IPS DF 6.9 (cell line): Measurements from ENCODE around the gene CDK5.

ENCODE experiments used
- DNase-seq: peaks from one replicate; pipeline ENCODE4 v3.0.0-alpha.2; 2013; ENCODE audit warnings: low read depth, low spot score
- H3K27ac ChIP-seq: one replicate; pipeline ENCODE4 v1.5.1; 2013; ENCODE audit warnings: low read length, control low read depth
- H3K27me3 ChIP-seq: 2 replicates; pipeline ENCODE4 v1.6.1; 2013; ENCODE audit warnings: mild to moderate bottlenecking, low read length; ENCODE audit not compliant: control insufficient read depth, insufficient read depth
- H3K36me3 ChIP-seq: 2 replicates; pipeline ENCODE4 v1.6.1; 2013; ENCODE audit warnings: low read length; ENCODE audit not compliant: control insufficient read depth, insufficient read depth
- H3K4me1 ChIP-seq: 2 replicates; pipeline ENCODE4 v1.6.1; 2013; ENCODE audit warnings: low read length; ENCODE audit not compliant: control insufficient read depth, insufficient read depth
- H3K4me3 ChIP-seq: 2 replicates; pipeline ENCODE4 v1.5.1; 2013; ENCODE audit warnings: mild to moderate bottlenecking, low read length
- H3K9me3 ChIP-seq: 2 replicates; pipeline ENCODE4 v1.6.1; 2013; ENCODE audit warnings: low read length, inconsistent platforms; ENCODE audit not compliant: control insufficient read depth, insufficient read depth
- WGBS: extraction: QIAGEN DNeasy Blood & Tissue Kit; methylation state at CpG from one replicate; pipeline ENCODE4 v1.1.7; 2013; ENCODE audit warnings: mixed read lengths, missing lambda C conversion rate; ENCODE audit not compliant: insufficient read length, insufficient coverage; 5-methylcytosine and 5-hydroxymethylcytosine counted together

The CDK5 gene

DNA sequence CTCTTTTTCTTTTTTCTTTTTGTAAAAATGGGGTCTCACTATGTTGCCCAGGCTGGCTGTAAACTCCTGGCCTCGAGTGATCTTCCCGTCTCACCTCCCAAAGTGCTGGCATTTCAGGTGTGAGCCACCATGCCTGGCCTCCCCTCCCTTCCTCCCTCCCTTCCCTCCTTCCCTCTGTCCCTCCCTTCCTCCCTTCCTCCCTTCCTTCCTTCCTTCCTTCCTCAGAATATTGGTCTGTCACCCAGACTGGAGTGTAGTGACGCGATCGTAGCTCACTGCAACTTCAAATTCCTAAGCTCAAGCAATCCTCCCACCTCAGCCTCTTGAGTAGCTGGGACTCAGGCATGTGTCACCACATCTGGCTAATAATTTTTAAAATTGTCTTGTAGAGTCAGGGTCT lies 37.0 kb upstream of the CDK5 start:
- no peak for DNase-seq
- Histone ChIP-seq H3K4me1 (no peaks in the 10 kb centered on the region), H3K36me3 (no peaks in the 10 kb centered on the region)

DNA sequence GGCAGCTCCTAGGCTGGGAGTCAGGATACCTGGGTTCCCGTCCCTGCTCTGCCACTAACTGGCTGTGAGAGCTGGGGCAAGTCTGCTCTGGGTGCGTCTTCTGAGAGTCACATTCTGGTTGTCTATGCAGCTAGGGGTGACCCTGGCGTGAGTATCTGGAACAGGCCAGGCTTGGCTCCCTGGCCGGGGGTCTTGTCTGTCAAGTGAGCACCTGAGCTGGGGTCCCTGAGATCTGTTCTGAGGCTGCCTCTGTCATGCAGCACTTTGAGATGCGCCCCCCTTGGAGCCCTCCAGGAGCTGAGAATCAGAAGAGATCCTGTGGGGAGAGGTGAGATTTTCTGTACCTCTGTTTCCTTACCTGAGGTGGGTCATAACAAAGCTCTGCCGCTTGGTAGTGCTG lies 36.1 kb upstream of the CDK5 start:
- Histone ChIP-seq H3K27ac (no peak overlapping the region), H3K4me1 (peaks cover 2% of the 10 kb centered on the region; the same call in 1 of the 2 replicates), H3K4me3 (no peak overlapping the region), H3K9me3 (no peaks in the 10 kb centered on the region), H3K36me3 (no peaks in the 10 kb centered on the region), H3K27me3 (no peaks in the 10 kb centered on the region)
- WGBS: no CpG with 5 or more reads among the region's 6 CpGs
- DNase-seq: no peak

More for the DNA sequence above, 37.0 kb upstream of the CDK5 start:
- Histone ChIP-seq H3K9me3 (no peaks in the 10 kb centered on the region), H3K27ac (no peak overlapping the region), H3K4me3 (no peak overlapping the region), H3K27me3 (no peaks in the 10 kb centered on the region)
- WGBS: no CpG with 5 or more reads among the region's 5 CpGs

DNA sequence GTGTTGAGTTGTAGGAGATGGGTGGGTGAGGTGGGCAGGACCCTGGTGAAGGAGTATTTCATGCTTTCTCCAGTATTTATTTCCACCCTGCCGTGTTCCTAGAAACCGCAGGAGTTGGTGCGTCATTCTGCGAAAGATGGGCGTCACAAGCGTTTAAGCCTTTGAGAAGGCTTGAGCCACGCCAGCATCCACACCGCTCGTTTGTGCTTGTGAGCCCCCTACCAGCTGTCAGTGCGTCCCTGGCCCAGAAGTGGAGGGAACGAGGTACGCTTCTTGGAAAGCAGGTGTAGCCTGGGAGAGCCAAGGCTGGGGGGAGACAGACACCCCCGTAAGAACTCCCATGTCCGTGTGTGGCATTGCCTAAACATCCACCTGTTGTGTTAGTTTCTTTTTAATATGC lies 34.3 kb upstream of the CDK5 start:
- no peak for DNase-seq
- no CpG with 5 or more reads among the region's 14 CpGs for WGBS
- H3K27ac ChIP-seq: no peak overlapping the region
- no peaks in the 10 kb centered on the region for H3K36me3 ChIP-seq
- H3K27me3 ChIP-seq: peaks cover 3% of the 10 kb centered on the region; the same call in 1 of the 2 replicates
- H3K4me1 ChIP-seq: peaks cover 7% of the 10 kb centered on the region; the same call in 1 of the 2 replicates
- no peaks in the 10 kb centered on the region for H3K9me3 ChIP-seq
- H3K4me3 ChIP-seq: no peak overlapping the region

DNA sequence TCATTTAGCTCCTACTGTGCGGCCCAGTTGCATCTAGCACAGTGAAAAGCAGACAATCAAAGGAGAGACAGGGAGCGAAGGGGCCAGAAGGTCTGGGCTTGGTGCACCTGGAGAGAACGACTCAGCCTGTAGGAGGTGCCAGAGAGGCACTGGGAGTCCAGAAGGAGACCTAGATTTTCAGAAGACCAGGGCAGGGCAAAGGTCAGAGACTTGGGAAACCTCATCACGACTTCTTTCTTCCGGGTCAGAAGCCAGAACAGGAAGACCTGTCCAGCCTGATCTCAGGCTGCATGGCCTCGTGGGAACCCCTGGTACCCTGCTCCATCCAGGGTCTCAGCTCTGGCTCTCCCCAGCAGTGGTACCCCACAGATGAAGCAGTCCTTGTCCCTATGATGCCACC lies 33.7 kb upstream of the CDK5 start:
- peaks cover 3% of the 10 kb centered on the region; the same call in 1 of the 2 replicates for H3K27me3 ChIP-seq
- no CpG with 5 or more reads among the region's 6 CpGs for WGBS
- no peak overlapping the region for H3K27ac ChIP-seq
- DNase-seq: no peak
- H3K4me3 ChIP-seq: no peak overlapping the region
- H3K9me3 ChIP-seq: no peaks in the 10 kb centered on the region
- no peaks in the 10 kb centered on the region for H3K36me3 ChIP-seq
- H3K4me1 ChIP-seq: peaks cover 7% of the 10 kb centered on the region; the same call in 1 of the 2 replicates

DNA sequence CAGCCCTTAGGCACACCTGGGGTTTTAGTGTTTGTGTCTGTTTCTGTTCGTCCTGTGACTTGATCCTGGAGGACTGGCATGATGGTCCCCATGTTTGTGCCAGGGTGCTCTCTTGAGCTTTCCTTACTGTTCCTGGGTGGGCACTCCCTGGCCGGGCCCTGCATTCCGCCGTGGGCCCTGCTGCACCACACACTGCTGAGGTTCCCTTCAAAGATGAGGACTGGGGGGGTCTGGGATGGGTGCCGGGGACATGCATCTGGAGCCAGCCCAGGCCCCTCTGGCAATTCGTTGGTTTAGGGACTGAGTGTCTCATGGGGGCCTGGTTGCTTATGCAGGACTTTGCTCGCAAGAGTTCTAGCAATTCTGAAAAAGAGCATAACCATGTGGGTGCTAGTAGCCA lies 33.3 kb upstream of the CDK5 start:
- Histone ChIP-seq H3K4me1 (peaks cover 7% of the 10 kb centered on the region; the same call in 1 of the 2 replicates), H3K36me3 (no peaks in the 10 kb centered on the region), H3K4me3 (no peak overlapping the region), H3K27ac (no peak overlapping the region), H3K9me3 (no peaks in the 10 kb centered on the region), H3K27me3 (peaks cover 3% of the 10 kb centered on the region; the same call in 1 of the 2 replicates)
- DNase-seq: no peak
- no CpG with 5 or more reads among the region's 7 CpGs for WGBS

DNA sequence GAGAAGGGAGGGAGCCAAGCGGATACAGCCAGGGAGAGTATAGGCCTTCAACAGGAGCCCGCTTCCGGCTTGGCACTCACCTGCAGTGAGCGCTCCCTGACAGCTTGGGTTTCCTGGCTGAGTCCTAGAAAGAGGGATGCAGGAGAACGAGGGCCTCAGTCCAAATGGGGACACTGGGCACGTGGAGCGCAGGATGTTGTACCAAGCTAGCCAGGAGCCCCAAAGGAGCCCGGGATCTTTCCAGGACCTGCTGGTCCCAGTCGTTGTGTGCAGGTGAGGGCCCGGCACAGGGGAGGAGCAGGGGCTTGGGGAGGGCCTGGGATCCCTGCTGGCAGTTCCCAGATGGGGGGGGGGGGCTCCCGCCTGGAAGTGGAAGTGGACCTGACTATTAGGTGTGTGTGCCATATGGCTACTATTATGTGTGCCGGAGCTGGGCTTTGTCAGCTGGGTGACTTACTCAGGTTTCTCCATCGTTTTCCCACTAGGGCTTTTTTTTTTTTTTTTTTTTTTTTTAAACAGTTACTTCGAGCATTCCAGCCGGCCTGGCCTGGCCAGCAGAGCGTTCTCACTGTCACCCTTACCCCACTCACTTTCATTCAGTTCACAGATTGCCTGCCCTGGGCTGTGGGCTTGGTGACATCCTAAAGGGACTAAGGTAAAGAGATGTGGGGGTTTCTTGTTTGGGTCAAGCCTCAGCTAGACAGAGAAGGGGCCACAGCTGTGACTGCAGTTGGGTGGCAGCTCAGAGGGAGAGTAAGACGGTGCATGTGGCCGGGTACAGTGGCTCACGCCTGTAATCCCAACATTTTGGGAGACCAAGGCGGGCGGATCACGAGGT lies 32.4 kb upstream of the CDK5 start:
- no CpG with 5 or more reads among the region's 22 CpGs for WGBS
- Histone ChIP-seq H3K27ac (no peak overlapping the region), H3K9me3 (no peaks in the 10 kb centered on the region), H3K36me3 (no peaks in the 10 kb centered on the region), H3K27me3 (peaks cover 3% of the 10 kb centered on the region; the same call in 1 of the 2 replicates), H3K4me1 (peaks cover 10% of the 10 kb centered on the region; the same call in 1 of the 2 replicates), H3K4me3 (no peak overlapping the region)
- DNase-seq: no peak

DNA sequence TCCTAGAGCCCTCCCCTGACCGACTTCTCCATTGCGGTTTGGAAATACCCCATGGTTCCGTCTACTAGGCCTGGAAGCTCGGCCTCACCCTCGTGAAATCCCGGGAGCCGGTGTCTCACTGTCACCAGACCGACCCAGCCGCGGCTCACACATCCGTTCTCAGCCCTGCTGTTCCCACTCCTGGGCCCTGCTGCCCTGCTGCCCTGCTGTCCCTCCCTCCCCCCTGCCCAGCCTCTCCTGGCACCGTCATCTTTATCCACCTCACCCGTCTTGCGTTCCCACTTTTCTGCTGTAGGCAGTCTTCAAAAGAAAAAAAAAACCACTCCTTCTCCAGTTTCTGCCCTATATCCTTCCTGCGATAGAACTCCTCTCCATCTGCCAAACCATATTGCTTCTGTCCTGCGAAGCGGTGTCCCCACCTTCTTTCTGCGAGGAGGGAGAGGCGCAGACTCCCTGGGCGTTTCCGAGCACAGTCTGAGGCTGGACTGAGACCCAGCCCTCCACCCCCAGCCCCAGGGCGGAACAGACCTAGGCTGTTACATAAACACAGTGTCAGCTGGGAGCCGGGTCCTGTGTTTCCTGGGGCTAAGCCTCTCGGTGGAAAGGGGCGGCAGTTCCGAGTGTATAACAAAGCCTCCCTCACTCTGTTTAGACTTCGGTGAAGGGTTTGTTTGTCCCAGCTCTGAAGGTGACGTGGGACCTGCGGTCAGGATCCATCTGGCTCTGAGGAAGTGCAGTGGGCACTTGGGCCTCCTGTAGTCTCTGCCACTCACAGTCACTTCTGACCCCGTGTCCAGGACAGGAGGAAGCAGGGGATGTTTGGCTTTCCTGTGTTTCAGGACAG lies 31.4 kb upstream of the CDK5 start:
- Histone ChIP-seq H3K36me3 (no peaks in the 10 kb centered on the region), H3K27me3 (peaks cover 3% of the 10 kb centered on the region; the same call in 1 of the 2 replicates), H3K27ac (no peak overlapping the region), H3K4me1 (peaks cover 10% of the 10 kb centered on the region; the same call in 1 of the 2 replicates), H3K9me3 (no peaks in the 10 kb centered on the region), H3K4me3 (no peak overlapping the region)
- no CpG with 5 or more reads among the region's 30 CpGs for WGBS
- no peak for DNase-seq

DNA sequence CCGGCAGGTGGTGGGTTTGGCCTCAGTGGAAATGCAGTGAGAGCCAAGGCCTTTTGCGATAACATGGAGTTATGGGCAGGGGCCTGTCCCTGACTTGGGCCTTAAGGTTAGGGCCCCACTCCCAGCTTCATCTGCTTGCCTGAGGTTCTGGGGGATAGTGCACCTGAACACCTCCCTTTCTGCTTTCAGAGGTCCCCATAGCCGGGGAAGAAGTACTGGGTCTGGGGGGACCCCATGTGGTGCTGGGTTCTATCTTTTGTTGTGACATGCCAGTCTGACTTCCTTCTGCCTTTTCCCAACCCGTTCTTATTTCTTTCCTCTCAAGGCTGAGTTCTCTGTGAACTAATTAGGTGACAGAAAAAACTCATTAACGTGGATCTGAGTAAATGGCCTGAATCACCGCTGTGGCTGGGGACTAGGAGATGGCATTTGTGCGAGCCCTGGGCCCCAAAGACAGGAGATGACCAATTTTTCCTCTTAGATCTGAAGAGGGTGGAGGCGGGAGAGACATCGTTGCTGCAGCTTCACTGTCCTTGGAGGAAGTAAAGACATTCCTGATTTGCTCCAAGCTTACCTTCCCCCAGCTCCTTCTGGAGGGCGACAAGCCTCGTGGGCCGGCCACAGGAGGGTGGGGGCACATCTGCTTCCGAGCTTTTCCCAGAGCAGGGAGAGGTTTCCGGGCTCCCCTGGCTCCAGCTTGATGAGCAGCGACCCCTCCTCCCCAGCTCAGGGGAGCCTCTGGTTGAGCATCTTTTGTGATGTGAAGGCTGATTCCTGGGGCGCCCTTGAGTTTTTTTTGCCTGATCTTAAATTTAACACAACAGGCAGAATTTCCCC lies 30.5 kb upstream of the CDK5 start:
- Histone ChIP-seq H3K4me1 (peaks cover 10% of the 10 kb centered on the region; the same call in 1 of the 2 replicates), H3K9me3 (no peaks in the 10 kb centered on the region), H3K27ac (no peak overlapping the region), H3K36me3 (no peaks in the 10 kb centered on the region), H3K27me3 (peaks cover 3% of the 10 kb centered on the region; the same call in 1 of the 2 replicates), H3K4me3 (peak overlapping the region; percentile 45; the same call in 1 of the 2 replicates)
- DNase-seq: no peak
- no CpG with 5 or more reads among the region's 16 CpGs for WGBS

DNA sequence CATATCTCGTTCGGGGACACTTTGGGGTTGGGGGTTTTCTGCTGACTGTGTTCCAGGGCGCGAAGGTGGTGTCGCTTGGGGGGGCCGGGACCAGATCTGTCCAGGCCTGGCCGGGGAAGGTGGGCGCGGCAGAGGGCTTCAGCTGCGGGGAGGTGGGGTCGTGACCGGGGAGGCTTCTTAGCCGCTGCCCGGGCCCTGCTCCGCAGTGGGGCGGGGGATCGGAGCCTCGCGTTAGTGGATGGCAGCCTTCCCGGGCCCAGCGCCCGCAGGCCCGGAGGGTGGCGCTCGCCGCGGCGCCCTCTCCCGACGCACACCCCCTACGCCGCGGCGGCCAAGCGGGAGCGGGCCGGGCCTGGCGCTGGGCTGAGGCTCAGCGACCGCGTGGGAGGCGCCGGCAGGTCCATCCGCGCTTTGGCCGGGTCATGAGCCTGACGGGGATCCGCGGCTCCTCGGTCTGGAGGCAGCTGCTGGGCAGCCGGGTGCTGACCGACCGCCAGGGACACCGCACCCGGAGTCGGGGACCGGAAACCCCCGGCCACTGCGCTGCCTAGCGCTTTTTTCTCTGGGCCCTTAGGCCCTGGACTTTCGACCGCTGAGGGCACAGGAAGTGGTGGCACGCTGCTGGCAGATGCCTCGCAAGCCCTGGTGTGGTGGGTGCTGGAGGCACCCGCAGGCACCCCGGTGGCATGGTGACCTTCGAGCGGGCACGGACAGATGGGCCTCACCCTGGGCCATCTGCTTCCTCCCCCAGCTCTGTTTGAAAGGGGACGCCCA lies 29.7 kb upstream of the CDK5 start:
- Histone ChIP-seq H3K9me3 (no peaks in the 10 kb centered on the region), H3K36me3 (no peaks in the 10 kb centered on the region; the same call in 1 of the 2 replicates), H3K27ac (no peak overlapping the region), H3K4me1 (peaks cover 10% of the 10 kb centered on the region; the same call in 1 of the 2 replicates), H3K4me3 (peak overlapping the region; percentile 45), H3K27me3 (peaks cover 3% of the 10 kb centered on the region; the same call in 1 of the 2 replicates)
- no CpG with 5 or more reads among the region's 70 CpGs for WGBS
- no peak for DNase-seq
